Stimulated activated CD4-positive, alpha-beta T cell treated with anti-CD3 and anti-CD28 coated beads, Interleukin-4, amount 100 ng/mL, for 4 hours (primary cell): ENCODE measurements around the gene TEDC1.
A peak's percentile ranks its signal among the peaks of the same experiment; 100 is the strongest.

ENCODE experiments used
- DNase-seq, 2 experiments: peaks; one replicate each; pipeline ENCODE4 v3.0.0-alpha.2; 2020

The TEDC1 gene, protein sequence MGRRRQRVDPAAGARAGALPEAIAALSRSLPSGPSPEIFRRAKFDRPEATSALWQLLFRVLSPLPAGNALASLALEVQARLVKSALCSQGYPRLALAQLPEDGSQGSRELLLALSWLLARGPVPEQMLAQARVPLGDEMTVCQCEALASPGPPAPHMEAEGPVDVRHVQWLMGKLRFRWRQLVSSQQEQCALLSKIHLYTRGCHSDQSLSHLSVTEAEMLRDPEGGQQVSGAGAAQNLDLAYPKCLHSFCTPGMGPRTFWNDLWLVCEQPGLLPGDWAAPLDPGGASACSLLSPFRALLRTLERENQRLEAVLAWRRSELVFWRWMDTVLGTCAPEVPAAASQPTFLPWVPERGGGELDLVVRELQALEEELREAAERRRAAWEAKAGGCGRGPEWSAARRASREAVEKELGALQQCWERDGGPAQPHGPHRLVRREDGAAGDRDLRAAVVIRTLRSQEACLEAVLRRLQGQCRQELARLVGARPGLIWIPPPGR

DNA sequence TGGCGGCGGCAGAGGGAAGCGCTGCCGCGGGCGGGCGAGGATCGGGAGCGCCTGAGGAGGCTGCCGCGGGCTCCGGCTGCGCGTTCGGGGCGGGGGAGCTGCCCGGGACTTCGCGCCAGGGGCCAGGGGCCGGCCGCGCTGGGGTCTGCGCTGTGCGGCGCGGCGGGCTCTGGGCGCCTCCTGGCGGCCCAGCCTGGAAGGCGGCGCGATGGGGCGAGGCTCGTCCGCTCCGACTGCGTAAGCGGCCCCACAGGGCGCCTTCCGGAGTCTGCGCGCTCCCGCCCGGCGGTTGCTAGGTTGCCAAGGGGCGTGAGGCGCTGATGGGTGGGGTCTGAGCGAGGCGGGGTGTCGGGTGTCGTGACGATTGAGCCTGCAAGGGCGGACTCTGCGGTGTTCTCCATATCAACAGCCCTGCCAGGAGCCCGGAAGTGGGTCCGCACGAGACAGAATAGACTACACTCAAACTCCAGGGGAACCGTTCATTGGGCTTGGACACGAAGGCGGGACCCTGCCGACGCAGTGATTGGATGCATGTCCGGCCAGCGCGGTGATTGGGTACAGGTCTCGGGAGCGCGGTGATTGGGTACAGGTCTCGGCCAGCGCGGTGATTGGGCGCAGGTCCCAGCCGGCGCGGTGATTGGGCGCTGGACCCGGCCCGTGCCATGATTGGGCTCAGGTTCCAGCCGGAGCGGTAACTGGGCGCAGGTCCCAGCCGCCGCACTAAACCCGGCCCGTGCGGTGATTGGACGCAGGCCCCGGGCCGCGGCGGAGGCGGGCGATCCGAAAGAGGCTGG, at the start of gene TEDC1:
Gene TEDC1, plus strand, starts transcription at position 675 of the 794 bp plus-strand sequence. CDS start 130 bp downstream, outside the sequence.
- DNase-seq: peak; percentile 97 to 99

DNA sequence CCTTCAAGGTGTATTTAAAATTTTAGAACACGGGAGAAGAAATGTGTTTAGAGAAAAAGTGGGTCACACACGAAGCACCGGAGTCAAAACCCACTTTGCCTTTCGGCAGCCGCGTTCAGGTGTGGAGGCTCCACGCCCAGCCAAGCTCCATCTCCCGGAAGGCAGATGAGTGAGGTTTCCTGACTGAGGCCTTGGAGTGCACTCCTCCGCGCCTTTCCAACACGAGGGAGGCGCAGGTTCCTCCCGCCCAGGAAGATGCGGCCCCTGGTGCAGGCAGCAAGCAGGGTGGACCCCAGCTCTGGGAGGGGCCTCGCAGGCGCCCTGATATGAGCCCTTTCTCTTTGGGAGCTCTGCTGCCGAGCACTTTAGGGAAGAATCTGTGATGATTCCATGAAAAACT, 48.9 kb upstream of the TEDC1 start:
- no peak for DNase-seq

DNA sequence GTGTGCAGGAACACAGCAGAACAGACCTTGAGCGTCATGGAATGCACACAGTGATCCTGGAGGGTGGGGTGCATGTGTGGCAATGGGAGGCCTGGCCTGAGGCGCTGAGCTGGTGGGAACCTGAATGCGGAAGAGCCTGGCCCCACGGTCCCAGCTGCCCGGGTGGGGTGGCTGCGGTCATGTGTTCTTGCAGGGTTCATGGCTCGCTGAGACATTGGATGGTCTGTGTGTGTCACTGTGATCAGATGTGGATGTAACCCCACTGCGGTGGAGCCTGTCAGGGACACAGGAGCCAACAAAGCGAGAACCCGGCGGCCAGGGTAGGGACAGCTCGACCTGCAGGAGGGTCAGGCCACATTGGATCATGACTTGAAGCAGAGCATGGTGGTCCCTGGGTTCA, 48.2 kb upstream of the TEDC1 start:
- DNase-seq: no peak

DNA sequence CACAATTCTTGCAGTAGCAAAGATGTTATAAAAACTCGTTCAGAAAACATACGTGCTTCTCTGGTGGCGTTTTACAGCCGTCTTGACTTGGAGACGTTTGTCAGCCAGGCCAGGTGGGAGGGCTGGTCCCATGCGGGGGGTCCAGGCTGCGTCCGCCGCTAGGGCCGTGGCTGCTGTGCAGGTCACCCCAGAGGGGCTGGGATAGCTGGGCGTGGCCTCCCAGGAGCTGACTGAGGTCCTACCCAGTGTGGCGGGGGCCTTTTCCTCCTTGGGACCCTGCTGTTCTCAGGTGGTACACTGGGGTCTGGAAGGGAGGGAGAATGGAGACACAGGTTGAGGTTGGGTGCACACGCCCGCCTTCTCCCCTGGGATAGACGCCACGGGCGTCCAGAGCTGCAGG, 46.2 kb upstream of the TEDC1 start:
- DNase-seq: no peak

DNA sequence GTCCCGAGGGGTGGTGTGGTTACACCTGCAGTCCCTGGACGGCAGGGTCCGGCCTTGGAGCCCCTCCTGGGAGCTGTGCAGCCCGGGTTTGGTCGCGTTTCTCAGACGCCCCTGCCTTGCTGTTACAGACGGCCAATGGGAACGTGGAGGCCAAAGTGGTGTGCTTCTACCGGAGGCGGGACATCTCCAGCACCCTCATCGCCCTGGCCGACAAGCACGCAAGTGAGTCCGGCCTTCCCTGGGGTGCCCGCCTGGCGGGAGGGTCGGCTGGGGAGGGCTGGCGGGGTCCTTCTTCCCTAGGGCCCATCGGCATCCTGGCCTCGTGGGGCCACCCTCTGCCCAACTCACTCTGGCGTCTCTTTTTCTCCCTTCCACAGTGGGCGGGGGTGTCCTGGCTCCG, 45.8 kb upstream of the TEDC1 start:
- DNase-seq: no peak

DNA sequence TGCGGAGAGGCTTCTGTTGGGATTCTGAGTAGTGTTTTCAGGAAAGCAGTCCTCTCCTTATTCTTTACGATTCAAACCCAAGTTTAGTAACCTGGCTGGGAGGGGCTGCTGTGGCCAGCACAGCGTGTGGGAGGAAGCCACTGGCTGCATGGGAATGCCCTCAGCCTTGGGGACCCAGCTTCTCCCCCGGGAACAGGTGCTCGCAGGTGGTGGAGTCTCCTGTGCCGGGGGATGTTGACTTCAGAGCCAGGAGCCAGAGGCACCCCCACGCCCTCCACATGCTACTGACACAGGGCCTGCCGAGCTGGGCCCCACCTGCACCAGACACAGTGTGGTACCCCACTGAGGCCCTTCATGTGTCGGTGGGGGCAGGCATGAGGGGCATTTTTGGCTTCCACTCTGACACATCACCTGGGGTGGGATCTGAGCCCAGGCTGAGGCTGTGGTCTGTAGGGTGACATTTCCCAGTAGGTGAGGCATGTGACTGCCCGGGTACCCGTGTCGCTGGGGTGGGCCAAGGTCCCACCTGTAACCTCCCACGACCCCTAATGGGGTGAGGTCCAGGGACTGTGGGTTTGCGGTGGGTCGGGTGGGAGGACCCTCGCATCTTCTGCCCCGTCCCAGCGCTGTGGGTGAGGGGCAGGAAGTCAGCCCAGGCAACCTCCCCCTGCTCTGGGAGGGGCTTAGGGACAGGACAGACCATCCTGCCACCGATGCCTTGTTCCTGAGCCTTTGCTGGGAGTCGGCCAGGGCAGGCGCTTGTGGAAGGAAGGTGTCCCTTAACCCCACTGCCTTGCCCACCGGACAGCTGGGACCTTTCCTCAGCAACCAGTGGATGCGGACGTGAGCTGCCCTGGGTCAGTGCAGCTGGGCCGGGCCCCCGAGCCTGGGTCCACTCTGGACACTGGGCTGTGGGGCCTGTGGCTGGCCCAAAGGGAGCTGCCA, 44.9 kb upstream of the TEDC1 start:
- no peak for DNase-seq

DNA sequence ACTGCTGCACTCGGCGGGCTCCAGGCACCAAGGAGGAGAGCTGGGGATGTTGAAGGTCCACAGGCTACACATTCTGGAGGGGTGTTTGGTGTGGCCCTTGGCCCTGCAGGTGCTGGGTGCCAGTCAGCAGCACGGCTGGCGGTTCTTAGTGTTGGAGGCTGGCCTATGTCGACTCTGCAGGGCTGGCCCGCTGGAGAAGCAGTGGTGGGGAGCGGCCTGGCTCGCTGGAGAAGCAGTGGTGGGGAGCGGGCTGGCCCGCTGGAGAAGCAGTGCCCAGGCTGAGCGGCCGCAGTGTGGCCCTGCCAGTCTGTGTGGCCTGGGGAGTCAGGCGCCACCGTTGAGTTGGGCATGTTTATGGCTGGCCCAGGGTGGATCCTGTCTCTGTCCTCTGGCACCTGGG, 44.1 kb upstream of the TEDC1 start:
- DNase-seq: no peak

DNA sequence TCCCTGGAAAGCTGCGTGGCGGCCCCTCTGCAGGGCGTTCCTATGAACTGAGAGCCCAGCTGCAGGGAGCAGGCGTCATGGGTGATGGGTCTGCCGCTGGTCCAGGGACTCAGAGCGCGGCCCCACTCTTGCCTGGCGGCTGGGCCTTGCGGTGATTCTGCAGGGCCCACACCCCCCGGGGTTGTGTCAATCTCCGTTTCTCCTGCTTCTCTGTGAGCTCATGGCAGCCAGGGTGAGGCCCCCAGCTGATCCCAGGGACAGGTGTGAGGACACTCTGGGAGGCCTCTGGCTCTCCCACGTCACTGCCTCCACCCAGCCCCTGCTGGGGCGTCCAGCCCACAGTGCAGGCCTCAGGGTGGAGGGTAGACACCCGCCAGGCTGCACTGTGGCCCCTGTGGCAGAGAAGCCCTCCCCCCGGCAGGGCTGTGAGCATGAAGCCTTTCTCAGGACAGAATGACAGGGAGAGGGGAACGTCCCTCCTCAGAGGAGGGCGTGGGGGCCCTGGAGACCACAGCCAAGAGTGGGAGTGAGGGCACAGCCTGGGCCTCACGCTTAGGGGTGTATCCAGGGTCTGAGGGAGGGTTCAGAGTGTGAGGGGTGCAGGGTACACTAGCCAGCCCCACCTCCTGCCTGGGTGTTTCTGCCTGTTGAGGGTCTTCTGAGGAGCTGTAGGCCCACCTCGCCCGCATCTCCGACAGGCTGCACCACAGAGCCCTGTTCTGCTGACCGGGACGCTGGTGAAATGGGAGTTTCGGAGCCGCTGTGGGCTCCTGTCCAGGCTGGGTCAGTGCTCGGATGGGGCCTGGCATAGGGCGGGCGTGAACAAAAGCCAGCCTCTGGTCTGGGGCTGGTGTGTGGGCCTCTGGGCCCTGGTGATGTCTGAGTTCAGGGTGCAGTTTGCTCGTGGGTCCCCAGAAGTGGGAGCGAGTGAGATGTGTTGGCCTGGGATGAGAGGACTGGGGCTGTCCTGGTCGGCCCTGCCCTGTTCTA, 43.1 kb upstream of the TEDC1 start:
- DNase-seq: no peak

DNA sequence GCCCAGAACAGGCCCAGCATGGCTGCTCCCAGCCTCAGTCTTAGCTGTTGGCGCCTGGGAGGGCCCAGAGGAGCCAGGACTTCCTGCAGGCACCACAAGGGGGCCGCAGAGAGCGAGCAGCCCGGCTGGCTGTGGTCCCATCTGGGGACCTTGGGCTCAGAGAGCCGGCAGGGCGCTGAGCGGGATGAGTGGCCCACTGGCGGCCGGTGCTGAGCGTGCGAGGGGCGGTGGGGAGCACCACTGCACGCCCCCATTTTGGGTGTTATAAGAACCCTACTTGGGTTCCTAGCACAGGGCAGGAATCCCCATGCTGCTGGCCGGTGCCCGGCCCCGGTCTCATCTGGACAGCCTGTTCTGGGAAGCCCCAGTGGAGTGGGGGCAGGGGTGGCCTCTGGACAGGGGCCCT, 42.3 kb upstream of the TEDC1 start:
- peak; percentile 57 to 59 for DNase-seq

DNA sequence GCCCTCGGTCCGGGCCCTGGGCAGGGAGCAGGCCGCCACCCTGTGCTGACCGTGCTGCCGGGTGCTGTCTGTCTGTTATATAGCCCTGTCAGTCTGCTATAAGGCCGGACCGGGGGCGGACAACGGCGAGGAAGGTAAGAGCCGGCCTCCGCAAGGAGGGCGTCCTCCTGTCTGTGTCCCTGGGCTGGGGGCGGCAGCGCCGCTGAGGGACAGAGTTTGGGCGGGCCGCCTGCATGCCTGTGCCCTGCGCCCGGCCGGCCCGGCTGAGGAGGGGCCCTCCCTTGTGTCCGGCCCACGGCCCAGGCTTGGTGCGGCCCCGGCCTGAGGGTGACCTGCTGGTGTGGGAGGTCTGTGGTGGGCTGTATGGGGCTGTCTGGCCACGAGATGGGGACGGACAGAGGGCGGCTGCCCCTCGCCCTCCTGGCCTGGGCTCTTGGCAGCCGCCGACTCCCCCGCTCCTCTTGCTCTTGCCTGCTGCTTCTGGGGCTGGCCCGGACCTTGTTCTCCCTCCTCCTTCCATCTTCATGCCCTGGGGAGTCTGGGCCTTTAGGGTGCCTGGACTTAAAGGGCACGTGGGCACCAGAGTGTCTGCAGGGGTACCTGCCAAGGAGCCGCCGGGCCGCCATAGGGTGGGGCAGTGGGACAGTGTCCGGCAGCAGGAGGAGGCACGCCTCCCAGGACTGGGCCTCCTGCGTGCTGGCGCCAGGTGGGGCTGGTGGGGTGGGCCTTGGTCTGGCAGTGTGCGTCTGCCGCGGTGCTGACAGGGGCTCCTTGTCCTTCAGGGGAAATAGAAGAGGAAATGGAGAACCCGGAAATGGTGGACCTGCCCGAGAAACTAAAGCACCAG, 41.5 kb upstream of the TEDC1 start:
- no peak for DNase-seq

DNA sequence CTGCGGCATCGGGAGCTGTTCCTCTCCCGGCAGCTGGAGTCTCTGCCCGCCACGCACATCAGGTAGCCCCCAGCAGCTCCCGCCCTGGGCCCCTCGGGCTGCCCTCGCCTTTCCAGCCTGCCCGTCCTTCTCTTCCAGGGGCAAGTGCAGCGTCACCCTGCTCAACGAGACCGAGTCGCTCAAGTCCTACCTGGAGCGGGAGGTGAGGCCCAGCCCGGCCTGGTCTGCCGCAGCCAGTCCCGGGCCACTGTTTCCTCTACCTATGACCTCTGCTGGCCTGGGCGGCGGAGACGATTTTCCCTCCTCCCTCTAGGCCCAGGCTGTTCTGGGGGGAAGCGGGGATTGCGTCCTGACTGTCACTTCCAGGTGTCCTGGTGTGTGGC, 40.9 kb upstream of the TEDC1 start:
- DNase-seq: no peak

DNA sequence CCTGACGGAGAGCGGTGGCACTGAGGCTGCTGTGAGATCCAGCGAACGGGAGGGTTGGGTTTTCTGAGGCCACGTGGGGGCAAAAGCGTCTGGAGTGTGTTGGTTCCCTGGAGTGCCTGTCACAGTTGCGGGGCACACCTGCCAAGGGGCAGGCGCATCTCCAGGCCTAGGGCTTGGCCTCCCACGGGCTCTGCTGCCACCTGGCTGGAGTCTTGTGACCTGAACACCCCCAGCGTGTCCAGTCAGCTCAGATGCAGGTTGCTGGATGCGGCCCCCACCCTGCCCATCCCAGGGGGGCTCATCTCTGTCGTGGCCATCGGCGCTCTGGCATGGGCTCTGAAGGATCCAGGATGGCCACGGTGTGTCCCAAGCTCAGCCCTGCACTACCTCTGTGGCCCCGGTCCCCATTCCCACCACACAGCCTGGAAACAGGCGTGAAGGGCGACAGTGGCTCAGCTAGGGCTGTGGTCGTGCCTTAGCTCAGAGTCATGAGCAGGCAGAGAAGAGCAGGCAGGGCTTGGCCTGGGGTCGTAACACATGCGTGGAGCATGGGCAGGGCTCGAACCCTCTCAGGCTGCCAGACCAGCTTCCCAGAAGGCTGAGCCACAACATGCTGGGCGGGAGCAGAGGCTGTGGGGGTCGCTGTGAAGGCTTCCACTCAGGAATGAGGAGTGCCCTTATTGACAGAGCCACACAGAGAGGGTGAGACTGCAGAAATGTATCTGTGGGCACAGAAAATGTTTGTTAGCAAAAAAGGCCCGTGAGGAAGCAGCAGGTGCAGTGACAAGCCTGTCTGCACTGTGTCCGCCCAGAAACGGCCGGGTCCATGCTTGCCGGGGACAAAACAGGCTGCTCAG, 40.0 kb upstream of the TEDC1 start:
- no peak for DNase-seq

DNA sequence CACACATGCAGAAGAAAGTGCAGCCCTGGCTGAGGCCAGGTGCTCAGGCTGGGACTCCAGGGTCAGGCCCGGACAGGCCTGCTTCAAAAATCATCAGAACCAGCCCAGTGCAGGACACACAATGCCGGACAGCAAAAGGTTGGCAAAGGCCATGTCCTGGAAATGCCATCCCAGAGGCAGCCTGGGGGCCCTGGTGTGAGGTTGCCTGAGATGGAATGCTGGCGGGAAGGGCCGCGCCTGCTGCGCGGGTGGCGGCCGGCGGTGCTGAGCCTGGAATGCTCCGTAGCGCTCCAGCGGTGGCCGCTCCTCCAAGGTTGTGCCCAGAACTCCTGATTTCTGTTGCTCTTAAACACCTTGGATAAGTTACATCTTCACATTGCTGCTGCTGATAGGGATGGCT, 38.1 kb upstream of the TEDC1 start:
- no peak for DNase-seq

DNA sequence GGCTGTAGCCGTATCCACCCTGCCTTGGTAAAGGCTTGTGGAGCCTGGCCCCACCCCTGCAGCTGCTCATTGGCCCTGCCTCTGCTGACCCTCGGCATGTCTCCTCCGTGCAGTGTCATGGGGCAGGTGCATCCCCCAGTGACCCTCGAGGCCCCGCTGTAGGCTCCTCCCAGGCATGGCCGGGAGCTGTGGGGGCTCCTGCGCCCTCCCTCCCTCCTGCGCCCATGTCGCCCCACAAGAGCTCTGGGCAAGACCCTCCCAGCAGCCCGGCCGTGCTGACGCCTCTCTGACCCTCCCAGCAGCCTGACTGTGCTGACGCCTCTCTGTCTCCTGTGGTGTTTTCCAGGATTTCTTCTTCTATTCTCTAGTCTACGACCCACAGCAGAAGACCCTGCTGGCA, 37.2 kb upstream of the TEDC1 start:
- no peak for DNase-seq

DNA sequence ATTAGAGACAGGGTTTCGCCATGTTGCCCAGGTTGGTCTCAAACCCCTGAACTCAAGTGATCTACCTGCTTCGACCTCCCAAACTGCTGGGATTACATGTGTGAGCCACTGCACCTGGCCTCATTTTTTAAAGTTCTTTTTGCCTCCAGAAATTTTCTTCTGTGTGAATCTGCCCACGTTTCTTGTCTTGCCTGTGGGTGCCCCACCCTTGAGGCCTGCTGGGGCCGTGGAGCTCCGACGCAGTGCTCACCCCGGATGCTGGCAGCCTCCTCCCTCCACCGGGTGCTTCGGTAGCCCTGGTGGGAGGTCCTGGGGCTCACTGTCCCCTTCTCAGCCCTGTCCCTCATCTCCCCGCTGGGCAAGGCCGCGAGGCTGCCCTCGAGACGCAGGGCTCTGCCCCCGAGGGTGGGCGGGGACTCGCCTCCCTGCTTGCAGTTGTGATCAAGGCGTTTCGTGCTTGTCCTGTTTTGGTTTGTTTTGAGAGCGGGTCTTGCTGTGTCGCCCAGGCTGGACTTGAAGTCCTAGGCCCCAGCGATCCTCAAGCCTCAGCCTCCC, 35.9 kb upstream of the TEDC1 start:
- no peak for DNase-seq

DNA sequence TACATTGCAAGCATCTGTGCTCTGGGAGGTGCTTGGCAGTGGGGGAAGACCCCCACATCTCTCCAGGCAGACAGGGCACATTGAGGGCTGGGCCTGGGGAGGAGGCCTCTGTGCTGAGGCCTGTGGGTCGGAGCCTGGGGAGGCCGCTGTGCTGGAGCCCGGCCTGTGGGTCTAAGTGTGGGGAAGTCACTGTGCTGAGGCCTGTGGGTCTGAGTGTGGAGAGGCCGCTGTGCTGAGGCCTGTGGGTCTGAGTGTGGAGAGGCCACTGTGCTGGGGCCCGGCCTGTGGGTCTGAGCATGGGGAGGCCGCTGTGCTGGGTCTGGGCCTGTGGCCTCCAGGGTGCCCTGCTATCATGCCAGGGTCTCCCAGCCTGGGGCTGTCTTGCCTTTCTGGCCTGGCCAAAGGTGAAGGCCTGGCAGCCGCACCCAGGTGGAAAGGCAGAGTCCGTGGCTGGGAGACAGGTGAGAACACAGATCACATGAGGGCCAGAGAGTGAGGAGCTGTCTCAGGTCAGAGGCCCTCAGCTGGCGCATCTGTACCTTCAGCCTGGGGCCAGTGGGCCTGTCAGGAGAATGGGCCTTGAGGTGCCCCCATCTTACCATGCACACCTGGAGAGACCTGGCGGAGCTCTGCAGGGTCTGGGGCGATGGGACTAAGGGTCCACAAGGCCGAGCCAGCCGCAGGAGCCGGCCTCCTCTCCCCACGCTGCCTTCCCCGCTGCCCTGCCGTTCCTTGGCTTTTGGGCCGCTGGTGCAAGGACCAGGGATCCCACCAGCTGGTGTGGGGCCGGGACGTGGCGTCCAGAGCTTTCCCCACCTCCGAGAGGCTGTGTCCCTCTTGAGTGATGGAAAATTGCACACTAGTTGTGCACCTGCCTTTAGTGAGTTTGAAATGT, 35.0 kb upstream of the TEDC1 start:
- no peak for DNase-seq

DNA sequence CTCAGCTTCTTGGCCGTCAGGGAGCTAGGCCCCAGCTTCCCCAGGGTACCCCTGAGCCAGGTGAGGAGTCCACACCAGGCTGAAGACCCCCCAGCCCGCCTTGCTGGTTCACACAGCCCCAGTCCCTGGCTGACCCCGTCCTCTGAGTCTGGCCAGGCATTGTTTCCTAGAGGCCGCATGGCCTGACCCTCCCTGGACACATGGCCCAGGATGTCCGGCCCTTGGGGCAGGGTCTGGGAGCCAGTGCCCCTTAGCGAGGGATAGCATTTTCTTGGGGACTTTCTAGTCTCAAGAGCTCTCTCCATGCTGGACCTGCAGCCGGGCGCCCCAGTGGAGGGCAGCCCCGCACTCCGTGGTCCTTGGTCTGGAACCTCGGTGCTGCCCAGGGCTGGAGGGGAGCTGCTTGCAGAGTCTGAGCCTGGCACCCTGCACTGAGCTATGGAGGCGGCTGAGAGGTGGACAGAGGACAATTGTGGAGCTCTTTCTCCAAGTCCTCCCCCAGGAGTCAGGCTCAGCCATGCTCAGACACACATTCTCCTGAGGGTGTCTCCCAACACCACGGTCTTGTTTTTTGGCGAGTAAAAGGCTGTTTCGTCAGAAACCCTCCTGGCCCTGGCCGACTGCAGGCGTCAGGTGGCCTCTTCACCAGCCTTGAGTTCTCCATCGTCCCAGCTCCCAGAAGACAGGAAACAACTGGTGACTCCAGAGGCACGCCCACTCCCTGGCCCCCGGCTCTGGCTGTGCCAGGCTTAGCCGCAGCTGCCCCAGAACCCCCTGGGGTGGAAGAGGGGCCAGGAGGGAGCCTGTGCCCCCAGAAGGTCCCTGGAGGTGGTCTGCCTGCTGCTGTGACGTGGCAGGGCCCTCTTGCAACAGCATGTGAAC, 34.1 kb upstream of the TEDC1 start:
- no peak for DNase-seq
